GM10266 (cell line): ENCODE measurements around the gene TAF4.

Experiments used
- DNase-seq: peaks from one replicate; pipeline ENCODE4 v3.0.0; 2012; ENCODE audit errors: extremely low spot score
- CTCF ChIP-seq: IDR thresholded peaks from 2 replicates; pipeline ENCODE4 v1.5.1; 2012; ENCODE audit warnings: mild to moderate bottlenecking, low read depth; ENCODE audit not compliant: control insufficient read depth, insufficient read depth; ENCODE audit errors: missing control alignments

The TAF4 gene

GRCh38 chr20:62055106-62055861 lies 10.4 kb downstream of the TAF4 start:
- no peak for DNase-seq

GRCh38 chr20:62054451-62054953 lies 11.2 kb downstream of the TAF4 start:
- DNase-seq = no peak
- TF ChIP-seq CTCF = no peak

More at GRCh38 chr20:62055106-62055861, 10.4 kb downstream of the TAF4 start:
- no peak for TF ChIP-seq CTCF

GRCh38 chr20:62053465-62054196 lies 12.1 kb downstream of the TAF4 start:
- no peak for DNase-seq
- TF ChIP-seq CTCF = no peak

GRCh38 chr20:62052842-62053464 lies 12.7 kb downstream of the TAF4 start:
- no peak for DNase-seq
- no peak for TF ChIP-seq CTCF

- TF ChIP-seq CTCF = no peak
- DNase-seq = no peak
Observed at GRCh38 chr20:62052336-62052841, 13.3 kb downstream of the TAF4 start.

- no peak for DNase-seq
- TF ChIP-seq CTCF = no peak
Observed at GRCh38 chr20:62051546-62052255, 14.0 kb downstream of the TAF4 start.
